ENCODE data around the gene GIPC1.

GIPC1 gene

DNA sequence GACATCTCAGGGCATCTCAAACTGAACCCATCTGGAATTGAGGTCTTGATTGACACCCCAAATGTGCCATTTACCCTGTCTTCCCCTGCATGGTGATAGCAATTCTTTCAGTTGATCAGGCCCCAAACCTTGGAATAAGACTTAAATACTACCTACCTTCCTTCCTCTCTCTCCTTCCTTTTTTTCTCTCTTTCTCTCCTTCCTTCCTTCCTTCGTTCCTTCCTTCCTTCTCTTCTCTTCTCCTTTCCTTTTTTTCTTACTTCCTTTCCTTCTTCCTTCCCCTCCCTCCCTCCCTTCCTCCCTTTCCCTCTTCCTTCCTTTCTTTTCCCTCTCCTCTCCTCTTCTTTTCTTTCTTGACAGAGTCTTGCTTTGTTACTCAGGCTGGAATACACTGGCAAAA lies 7.4 kb upstream of the GIPC1 start:
- H3K4me3 ChIP-seq (replicated peaks; ENCODE audit: low read depth, low read length), result no peak overlapping the region
- no peak for TF ChIP-seq CTCF (IDR thresholded peaks at IDR 0.05; ENCODE audit: low read length, missing control alignments)
- no peak for DNase-seq (ENCODE audit: low read depth)

GRCh38 chr19:14502334-14503092 lies 6.6 kb upstream of the GIPC1 start:
- TF ChIP-seq CTCF (IDR thresholded peaks at IDR 0.05; ENCODE audit: low read length, missing control alignments), result no peak
- peak; percentile 43 for DNase-seq (ENCODE audit: low read depth)
- no peak overlapping the region for H3K4me3 ChIP-seq (replicated peaks; ENCODE audit: low read depth, low read length)

GRCh38 chr19:14497228-14497921 lies 1.4 kb upstream of the GIPC1 start:
- no peak for TF ChIP-seq CTCF (IDR thresholded peaks at IDR 0.05; ENCODE audit: low read length, missing control alignments)
- no peak for DNase-seq (ENCODE audit: low read depth)
- H3K4me3 ChIP-seq (replicated peaks; ENCODE audit: low read depth, low read length), result no peak overlapping the region

GRCh38 chr19:14496834-14497227 lies 904 bp upstream of the GIPC1 start:
- TF ChIP-seq CTCF (IDR thresholded peaks at IDR 0.05; ENCODE audit: low read length, missing control alignments), result no peak
- no peak for DNase-seq (ENCODE audit: low read depth)
- H3K4me3 ChIP-seq (replicated peaks; ENCODE audit: low read depth, low read length), result no peak overlapping the region

DNA sequence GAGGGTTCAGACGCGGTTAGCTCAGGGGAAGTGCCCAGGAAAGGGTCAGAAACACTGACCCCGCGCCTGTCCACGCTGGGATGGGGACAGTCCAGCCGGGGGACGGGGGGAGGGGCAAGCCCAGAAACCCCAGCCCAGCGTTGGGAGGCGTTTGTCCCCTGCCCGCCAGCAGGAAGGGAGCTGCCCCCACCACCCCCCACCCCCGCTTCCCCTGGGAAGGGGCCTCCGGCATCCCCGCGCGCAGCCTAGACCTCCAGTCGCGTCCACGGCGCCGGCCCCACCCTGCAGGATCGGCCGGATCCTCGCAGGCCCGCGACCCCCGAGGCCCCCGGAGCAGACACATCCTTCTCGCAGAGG lies 277 bp downstream of the GIPC1 start:
- H3K4me3 ChIP-seq (replicated peaks; ENCODE audit: low read depth, low read length), result peak overlapping the region; percentile 79
- no peak for TF ChIP-seq CTCF (IDR thresholded peaks at IDR 0.05; ENCODE audit: low read length, missing control alignments)
- DNase-seq (ENCODE audit: low read depth), result no peak

GRCh38 chr19:14494910-14495671 lies 836 bp downstream of the GIPC1 start:
- no peak for DNase-seq (ENCODE audit: low read depth)
- peak overlapping the region; percentile 79 for H3K4me3 ChIP-seq (replicated peaks; ENCODE audit: low read depth, low read length)
- TF ChIP-seq CTCF (IDR thresholded peaks at IDR 0.05; ENCODE audit: low read length, missing control alignments), result no peak
